GM18526 (cell line): ENCODE data around the gene SLAIN2.

Source experiments
- POLR2A ChIP-seq: IDR thresholded peaks from 3 replicates; pipeline ENCODE4 v1.6.1; 2011; ENCODE audit not compliant: insufficient read length; ENCODE audit errors: extremely low read depth

The SLAIN2 gene

GRCh38 chr4:48347282-48347921, 6.1 kb downstream of the SLAIN2 start:
- TF ChIP-seq POLR2A, result no peak

GRCh38 chr4:48350871-48351270, 9.5 kb downstream of the SLAIN2 start:
- TF ChIP-seq POLR2A, result no peak

DNA sequence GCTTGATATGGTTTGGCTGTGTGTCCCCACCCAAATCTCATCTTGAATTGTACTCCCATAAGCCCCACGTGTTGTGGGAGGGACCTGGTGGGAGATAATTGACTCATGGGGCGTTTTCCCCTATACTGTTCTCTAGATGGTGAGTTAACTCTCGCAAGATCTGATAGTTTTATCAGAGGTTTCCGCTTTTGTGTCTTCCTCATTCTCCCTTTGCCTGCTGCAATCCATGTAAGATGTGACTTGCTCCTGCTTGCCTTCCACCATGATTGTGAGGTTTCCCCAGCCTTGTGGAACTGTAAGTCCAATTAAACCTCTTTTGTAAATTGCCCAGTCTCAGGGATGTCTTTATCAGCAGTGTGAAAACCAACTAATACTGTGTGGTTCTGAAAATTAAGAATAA, 11.5 kb downstream of the SLAIN2 start:
- TF ChIP-seq POLR2A, result no peak

- no peak for TF ChIP-seq POLR2A
Observed at GRCh38 chr4:48356355-48356754, 15.0 kb downstream of the SLAIN2 start.

DNA sequence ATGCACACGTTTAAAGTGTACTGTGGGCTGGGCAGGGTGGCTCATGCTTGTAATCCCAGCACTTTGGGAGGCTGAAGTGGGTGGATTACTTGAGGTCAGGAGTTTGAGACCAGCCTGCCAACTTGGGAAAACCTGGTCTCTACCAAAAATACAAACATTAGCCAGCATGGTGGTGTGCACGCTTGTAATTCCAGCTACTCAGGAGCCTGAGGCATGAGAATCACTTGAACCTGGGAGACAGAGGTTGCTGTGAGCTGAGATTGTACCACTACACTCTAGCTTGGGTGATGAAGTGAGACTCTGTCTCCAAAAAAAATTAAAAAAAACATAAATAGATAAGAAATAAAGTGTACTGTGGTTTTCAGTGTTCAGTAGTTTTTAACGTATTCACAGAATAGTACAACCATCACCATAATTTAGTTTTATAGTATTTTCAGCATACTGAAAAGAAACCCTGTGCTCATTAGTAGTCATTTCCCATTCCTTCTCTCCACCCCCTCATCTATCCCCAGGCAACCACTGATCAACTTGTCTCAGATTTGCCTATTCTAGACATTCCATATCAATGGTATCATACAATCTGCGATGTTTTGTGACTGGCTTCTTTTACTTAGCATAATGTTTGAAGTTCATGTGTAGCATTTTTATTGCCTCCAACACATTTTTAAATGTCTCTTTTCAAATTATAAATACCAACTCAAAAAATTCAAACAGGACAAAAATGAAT, 19.1 kb downstream of the SLAIN2 start:
- TF ChIP-seq POLR2A, result no peak

DNA sequence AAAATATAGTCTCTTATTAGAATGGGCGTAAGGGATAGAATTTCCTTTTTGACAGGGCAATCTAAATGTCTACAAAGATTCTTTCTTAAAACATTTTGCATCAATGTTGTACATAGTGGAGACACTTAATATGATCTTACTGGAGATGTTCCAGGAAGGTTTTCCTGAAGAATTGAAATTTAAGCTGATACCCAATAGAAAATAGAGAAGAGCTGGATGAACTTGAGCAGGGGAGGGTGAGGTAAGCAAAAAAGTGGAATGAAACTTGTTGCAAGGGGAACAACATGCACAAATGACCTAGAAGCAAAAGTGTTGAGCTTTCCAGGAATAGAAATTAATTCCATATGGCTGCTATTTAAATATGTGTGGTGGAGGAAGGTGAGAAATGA, 19.7 kb downstream of the SLAIN2 start:
- no peak for TF ChIP-seq POLR2A

GRCh38 chr4:48366611-48367010, 25.3 kb downstream of the SLAIN2 start:
- no peak for TF ChIP-seq POLR2A

GRCh38 chr4:48367016-48367415, 25.7 kb downstream of the SLAIN2 start:
- no peak for TF ChIP-seq POLR2A

- no peak for TF ChIP-seq POLR2A
Observed at GRCh38 chr4:48368389-48368788, 27.1 kb downstream of the SLAIN2 start.

- no peak for TF ChIP-seq POLR2A
Observed at GRCh38 chr4:48369248-48369647, 27.9 kb downstream of the SLAIN2 start.

GRCh38 chr4:48369771-48370170, 28.4 kb downstream of the SLAIN2 start:
- no peak for TF ChIP-seq POLR2A

DNA sequence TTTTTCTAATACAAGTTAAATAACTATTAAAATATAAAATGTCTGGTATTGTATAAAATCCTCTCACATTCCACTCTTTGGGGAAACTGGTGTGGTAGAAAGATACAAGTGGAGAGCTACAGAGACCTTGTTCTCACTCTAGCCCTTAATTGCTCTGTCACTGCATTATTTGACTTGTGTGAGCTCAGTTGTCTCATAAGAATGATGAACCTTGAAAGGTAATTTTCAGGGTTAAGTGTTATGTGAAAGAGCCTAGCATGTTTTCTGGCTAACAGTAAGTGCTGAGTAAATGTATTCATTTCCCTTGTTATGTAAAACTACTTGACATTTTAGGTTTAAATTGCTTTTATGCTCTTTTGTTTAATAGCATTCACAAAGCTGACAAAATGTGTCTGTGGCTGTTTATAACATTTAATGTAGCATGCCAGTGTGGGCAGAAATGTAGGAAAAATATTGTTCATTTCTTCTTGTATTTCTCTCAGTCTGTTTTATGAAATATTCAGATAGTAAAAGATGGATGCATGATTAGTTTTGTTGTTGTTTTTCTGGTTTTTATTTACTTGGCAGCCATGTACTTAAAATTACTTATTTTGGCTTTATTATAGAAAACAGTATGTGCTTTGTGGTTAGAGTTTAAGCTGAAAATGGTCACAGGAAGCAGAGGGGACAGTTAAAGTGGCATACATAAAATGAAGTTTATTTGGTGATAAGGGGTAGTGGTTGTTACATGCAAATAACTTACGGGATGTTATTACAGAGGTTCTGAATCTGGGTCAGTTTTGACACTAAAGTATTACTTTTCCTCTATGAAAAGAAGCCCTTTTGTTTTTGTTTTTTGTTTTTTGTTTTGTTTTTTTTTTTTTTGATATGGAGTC, 29.2 kb downstream of the SLAIN2 start:
- TF ChIP-seq POLR2A, result no peak

DNA sequence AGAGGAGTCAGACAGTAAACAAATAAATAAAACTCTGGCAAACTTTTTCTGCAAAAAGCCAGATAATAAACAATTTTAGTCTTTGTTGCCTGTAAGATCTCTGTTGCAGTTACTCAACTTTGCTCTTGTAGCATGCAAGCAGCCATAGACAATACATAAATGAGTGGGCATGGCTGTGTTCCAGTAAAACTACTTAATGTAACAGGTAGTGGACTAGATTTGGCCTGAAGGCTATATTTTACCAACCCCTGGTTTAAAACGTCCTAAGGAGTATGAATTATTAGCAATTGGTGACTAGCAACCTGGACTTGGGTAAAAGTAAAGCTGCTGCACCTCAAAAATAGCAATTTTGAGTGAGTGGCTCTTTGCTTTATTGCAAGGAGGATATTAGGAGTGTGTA, 30.9 kb downstream of the SLAIN2 start:
- no peak for TF ChIP-seq POLR2A

DNA sequence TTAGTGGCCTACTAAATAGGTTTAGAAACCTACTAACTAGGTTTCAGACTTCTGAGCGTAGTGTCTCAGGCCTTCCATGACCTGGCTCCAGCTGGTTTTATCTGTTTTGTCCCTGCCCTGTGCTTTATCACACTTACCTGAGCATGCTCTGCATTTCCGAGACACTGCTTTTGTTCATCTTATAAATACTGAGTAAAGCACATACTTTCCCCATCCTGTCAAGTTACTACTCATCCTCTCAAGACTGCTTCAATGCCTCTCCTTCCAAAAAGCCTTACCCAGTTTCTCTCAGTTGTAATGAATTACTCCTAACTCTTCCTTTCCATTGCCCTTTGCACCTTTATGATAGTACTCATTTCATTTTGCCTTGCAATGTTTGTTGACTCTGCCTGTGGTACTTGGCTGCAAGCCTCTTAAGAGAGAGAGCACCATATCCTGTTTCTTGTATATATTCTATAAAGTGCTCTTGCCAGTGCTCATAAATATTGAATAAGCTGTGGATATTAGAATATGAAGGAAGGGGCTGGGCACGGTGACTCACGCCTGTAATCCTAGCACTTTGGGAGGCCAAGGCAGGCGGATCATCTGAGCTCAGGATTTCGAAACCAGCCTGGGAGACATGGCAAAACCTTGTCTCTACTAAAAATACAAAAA, 34.4 kb downstream of the SLAIN2 start:
- TF ChIP-seq POLR2A, result no peak

DNA sequence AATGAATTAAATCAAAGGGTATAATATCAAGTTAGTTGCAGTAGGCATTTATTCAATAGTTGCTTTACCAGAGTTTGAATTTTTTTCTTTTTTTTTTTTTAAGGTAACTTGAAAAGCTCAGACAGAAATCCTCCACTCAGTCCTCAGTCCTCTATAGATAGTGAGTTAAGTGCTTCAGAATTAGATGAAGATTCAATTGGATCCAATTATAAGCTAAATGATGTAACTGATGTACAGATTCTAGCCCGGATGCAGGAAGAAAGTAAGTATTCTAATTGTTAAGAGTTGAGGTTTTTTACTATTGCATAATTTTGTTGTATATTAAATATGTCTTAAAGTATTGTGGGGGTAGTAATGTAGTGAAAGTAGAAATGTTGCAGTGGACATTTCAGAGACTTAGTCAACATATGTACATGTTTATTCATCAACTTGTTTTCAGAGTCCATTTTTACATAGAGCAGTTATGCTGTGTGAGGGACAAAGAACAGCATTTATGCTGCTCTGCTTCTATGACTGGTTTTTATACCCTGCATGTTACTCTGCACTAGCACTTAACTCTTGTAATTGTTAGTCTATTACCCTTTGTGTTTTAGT, 38.4 kb downstream of the SLAIN2 start:
- no peak for TF ChIP-seq POLR2A
